HG03354 (cell line): ENCODE measurements around the gene ZNF605.
A peak's percentile ranks its signal among the peaks of the same experiment; 100 is the strongest.
"Not testable (repeated sequence)": the region's sequence is repeated elsewhere in the genome, so short reads cannot be mapped to it uniquely, and the experiment has no call there.

Experiments
- ATAC-seq: cut with Tn5 transposase; IDR thresholded peaks from one replicate; pipeline ENCODE4 v1.9.1; 2021; ENCODE audit warnings: mild to moderate bottlenecking; ENCODE audit not compliant: unreplicated experiment, poor library complexity, severe bottlenecking

ZNF605 gene

DNA sequence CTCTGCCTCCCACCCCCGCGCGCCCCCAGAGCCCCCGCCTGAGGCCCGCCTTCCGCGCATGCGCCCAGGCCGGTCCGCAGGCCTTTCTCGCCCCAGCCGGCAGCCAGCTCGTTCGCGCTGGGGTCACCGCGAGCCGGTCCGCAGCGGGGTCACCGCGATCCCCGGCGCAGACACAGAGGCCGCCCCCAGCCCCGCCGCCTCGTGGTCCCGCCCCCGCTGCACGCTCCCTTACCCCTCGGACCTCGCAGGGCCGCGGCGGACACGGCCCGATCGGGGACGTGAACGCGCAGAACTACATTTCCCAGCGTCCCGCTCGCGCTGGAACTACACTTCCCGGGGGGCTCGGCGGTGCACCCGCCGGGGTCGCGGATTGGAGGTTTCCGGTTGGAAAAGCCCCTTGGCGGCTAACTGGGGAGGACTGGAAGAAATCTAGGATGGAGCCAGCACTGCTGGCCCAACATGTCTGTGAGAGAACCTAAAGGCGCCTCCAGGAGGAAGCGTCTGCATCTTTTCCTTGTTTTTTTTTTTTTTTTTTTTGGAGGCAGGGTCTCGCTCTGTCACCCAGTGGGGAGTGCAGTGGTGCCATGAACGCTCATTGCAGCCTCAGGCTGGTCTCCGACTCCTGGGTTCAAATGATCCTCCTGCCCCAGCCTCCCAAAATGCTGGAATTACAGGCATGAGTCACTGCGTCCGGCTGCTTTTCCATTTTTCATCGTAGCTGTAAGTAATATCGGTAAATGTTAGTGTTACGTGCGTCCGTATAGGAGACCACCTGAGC, at the start of gene ZNF605:
Gene ZNF605 (minus strand): TSS at position 296 of the 778 bp plus-strand sequence. CDS start 10,671 bp downstream, outside the sequence.
- ATAC-seq, result peak; percentile 94

DNA sequence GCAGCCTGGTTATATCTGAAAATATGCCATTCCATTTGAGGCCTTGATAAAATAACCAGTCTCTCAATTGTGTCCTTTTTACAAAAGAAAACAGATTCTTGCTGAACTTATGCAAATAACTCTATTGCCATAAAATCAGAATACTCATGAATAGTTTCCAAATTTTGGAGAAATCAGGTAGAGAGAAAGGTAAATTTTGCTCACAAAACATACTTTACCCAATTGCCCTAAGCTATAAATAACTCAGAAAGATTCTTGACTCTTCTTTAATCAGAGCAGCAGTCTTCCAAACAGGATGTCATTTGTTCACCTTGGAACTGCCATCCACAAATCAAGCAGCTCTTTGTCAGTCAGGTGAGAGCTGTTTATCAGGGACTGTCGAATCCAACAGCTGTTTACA, 42.6 kb upstream of the ZNF605 start:
- ATAC-seq, result no peak

DNA sequence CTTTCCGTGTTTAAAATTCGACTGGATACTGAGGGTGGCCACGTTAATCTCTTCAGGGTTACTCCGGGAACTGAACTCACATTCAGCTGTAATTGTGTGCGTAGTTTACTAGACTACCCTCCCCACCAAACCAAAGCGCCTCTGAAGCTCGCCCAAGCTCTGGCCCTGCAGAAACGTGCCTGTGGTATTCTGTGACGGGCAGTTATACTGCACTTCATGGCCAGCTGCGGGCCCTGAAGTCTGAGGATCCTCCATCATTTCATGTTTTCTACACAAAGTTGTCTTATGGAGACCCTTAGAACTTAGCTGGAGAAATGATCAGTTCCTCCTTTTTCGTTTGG, 30.7 kb upstream of the ZNF605 start:
- peak; percentile 17 for ATAC-seq

- peak; percentile 97 for ATAC-seq
These were observed 30.1 kb upstream of the ZNF605 start, which contains the start of gene ZNF26 for GRCh38 chr12:132986001-132986884. TSS of gene ZNF26 (plus strand) at chr12:132986367. CDS start at chr12:132986841, 474 bp downstream.

GRCh38 chr12:132976870-132977269, 20.8 kb upstream of the ZNF605 start:
- ATAC-seq, result not testable (repeated sequence)

GRCh38 chr12:132972374-132972773, 16.3 kb upstream of the ZNF605 start:
- ATAC-seq, result no peak

GRCh38 chr12:132967736-132968135, 11.6 kb upstream of the ZNF605 start:
- no peak for ATAC-seq

GRCh38 chr12:132966676-132967415, 10.7 kb upstream of the ZNF605 start:
- no peak for ATAC-seq

DNA sequence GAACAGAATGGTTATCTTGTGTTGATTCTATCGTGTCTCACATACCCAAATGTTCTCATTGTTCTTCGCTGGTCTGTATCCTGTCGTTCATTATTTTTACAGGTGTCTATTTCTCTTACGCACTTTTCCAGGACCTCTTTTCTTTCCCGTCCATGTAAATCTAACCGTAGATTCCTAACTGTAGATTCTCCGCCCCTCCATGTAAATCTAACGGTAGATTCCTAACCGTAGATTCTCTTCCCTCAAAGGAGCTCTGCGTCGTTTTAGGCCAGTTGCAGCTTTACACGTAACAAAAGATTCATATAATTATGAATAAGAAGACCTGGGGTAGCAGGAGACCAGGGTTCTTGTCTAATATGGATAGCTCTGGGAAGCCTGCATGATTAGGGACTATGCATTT, 9.7 kb upstream of the ZNF605 start:
- ATAC-seq, result no peak

- ATAC-seq, result not testable (repeated sequence)
These were observed 7.8 kb upstream of the ZNF605 start for GRCh38 chr12:132963947-132964346.

- ATAC-seq, result not testable (repeated sequence)
These were observed 5.7 kb upstream of the ZNF605 start for GRCh38 chr12:132961790-132962189.

DNA sequence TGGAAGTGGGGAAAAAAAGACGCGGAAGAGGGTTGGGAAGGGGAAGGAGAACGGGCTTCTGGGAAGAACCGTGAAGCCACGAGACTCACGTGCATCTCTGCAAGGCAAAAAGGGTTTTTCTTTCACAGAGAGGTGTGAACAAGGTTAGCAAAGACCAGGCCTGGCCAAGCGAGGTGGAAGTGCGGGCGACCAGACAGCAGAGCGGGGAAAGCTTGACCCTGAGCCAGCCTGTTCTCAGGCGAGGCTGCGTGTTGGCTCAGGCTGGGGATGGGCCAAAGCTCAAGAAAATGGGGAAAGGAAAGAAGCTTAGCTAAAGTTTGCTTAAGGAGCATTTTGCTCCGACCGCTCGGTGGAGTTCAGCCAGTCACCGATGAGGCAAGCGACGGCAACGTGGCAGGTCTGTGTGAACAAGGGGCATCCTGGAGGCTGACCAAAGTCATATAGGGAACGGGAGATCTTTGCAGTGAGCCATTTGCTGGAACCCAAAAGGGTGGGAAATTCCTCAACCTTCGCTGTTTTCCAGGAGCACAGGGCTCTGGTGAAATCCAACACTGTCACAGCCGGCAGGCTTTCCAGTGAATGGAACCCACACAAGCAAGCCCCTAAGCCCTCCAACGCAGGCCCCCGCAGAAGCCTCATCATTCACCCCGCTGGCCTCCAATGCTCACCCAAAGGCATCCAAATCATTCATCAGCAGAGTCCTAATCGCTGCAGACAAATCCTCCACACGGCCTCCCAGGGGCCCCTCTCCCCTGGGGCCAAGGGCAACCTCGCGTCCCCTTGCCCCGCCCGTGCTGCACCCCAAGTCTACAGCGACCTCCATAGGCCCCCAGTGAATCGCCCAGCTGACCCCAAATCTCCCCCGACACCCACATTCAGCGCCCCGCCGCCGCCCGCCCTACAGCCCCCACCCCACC, 754 bp downstream of the ZNF605 start:
- ATAC-seq, result peak; percentile 44

GRCh38 chr12:132954471-132955048, 1.5 kb downstream of the ZNF605 start:
- no peak for ATAC-seq

- no peak for ATAC-seq
These were observed 2.3 kb downstream of the ZNF605 start for GRCh38 chr12:132953771-132954170.

DNA sequence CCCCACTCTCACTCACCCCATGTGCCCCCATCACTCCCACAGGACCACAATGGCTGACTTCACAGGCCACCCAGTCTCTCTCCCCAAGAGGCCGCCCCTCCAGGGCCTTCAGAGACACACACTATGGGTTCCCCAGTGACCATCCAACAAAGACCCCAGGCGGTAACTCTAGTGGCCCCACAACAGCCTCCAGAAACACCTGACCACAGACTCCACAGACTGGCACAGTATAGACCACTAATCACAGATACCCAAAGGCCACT, 3.0 kb downstream of the ZNF605 start:
- ATAC-seq, result no peak

- no peak for ATAC-seq
These were observed 3.5 kb downstream of the ZNF605 start for GRCh38 chr12:132952371-132953162.

- ATAC-seq, result no peak
These were observed 4.5 kb downstream of the ZNF605 start for GRCh38 chr12:132951649-132952048.

GRCh38 chr12:132950844-132951535, 5.1 kb downstream of the ZNF605 start:
- no peak for ATAC-seq
